Stimulated activated CD8-positive, alpha-beta memory T cell treated with anti-CD3 and anti-CD28 coated beads, Interleukin-15, amount 100 ng/mL, for 1 hour (primary cell): ENCODE measurements around the gene KLHL40.

Experiments used
- DNase-seq: peaks from one replicate; pipeline ENCODE4 v3.0.0-alpha.2; 2020; ENCODE audit warnings: low read depth

The KLHL40 gene, protein sequence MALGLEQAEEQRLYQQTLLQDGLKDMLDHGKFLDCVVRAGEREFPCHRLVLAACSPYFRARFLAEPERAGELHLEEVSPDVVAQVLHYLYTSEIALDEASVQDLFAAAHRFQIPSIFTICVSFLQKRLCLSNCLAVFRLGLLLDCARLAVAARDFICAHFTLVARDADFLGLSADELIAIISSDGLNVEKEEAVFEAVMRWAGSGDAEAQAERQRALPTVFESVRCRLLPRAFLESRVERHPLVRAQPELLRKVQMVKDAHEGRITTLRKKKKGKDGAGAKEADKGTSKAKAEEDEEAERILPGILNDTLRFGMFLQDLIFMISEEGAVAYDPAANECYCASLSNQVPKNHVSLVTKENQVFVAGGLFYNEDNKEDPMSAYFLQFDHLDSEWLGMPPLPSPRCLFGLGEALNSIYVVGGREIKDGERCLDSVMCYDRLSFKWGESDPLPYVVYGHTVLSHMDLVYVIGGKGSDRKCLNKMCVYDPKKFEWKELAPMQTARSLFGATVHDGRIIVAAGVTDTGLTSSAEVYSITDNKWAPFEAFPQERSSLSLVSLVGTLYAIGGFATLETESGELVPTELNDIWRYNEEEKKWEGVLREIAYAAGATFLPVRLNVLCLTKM

DNA sequence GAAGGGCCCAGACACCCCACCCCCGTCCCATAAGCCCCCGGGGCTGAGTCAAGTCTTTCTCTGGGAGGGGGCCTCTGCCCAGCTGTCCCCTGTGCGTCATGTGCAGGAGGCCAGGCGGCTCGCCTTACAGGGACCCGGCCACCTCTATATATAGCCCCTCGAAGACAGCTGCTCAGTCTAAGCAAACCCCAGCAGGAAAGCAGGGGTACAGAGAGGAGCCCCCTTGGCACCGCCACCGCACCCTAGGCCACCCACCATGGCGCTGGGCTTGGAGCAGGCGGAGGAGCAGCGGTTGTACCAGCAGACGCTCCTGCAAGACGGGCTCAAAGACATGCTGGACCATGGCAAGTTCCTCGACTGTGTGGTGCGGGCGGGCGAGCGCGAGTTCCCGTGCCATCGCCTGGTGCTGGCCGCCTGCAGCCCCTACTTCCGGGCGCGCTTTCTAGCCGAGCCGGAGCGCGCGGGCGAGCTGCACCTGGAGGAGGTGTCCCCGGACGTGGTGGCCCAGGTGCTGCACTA is at the start of gene KLHL40:
Gene KLHL40 (plus strand): TSS at position 175 of the 519 bp plus-strand sequence. CDS start 82 bp downstream, at position 257.
- no peak for DNase-seq

DNA sequence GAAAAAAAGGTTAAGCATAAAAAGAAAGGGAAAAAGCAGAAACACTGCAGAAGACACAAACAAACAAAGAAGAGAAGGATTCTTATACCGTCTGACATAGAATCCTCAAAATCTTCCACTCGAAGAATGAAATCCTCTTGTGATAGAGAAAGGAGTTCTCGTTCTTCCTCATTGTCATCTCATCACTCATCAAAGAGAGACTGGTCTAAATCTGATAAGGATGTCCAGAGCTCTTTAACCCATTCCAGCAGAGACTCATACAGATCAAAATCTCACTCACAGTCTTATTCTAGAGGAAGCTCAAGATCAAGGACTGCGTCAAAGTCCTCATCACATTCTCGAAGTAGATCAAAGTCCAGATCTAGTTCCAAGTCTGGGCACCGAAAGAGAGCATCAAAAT is 48.3 kb upstream of the KLHL40 start:
- DNase-seq, result no peak

DNA sequence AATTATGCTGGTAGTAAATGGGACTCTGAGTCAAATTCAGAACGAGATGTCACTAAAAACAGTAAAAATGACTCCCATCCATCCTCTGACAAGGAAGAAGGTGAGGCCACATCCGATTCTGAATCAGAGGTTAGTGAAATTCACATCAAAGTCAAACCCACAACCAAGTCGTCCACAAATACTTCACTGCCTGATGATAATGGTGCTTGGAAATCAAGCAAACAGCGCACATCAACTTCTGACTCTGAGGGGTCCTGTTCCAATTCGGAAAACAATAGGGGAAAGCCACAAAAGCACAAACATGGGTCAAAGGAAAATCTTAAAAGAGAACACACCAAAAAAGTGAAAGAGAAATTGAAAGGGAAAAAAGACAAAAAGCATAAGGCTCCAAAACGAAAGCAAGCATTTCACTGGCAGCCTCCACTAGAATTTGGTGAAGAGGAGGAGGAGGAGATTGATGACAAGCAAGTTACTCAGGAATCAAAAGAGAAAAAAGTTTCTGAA is 46.9 kb upstream of the KLHL40 start:
- no peak for DNase-seq

DNA sequence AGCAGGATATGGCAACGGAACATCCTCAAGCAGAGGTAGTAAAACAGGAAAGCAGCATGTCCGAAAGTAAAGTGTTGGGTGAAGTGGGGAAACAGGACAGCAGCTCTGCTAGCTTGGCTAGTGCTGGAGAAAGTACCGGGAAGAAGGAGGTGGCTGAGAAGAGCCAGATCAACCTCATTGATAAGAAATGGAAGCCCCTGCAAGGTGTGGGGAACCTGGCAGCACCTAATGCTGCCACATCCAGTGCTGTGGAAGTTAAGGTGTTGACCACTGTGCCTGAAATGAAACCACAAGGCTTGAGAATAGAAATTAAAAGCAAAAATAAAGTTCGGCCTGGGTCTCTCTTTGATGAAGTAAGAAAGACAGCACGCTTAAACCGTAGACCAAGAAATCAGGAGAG is 46.1 kb upstream of the KLHL40 start:
- DNase-seq, result no peak

DNA sequence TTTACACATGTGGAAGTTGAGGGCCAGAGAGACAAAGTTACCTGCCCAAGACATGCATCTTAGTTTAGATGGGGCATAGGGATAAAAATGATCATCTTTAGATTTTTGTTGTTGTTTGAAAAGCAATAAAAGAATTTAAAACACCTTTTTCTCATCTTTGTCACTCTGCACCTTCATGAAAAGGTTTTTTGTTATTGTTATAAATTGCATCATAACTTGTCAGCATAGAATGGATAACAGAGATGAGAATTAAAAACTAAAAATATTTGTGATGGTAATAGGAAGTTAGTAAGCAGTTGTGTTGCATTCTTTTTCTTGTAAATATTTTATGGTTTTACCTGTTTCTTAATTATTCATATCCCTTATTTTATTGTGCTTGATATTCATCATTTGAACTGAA is 45.2 kb upstream of the KLHL40 start:
- no peak for DNase-seq

DNA sequence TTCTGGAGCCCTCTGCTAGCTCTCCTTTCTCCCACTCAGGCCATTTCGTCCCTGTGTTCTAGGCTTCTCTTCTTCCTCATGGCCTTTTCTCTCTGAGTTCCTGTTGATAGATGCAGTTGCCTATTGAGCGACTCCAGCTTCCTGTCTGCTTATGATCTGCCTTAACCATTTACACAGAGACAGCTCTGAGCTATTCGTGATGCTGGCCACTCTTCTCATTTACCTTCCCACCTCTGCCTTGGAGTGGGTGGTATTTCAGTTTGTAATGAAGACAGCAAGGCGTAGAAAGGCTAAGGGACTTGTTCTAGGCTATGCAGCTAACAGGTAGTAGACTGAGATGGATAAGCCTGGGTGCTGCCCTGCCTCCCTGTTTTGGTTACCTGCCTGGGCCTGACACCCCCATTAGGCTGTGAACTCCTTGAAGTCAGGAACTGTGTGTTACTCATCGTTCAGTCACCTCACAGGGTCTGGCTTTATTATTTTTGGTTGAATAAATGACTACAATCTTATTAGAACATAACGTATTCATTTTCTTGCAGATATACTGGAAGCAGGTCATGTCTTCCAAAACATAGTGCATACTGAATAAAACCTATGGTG is 44.5 kb upstream of the KLHL40 start:
- DNase-seq, result no peak

DNA sequence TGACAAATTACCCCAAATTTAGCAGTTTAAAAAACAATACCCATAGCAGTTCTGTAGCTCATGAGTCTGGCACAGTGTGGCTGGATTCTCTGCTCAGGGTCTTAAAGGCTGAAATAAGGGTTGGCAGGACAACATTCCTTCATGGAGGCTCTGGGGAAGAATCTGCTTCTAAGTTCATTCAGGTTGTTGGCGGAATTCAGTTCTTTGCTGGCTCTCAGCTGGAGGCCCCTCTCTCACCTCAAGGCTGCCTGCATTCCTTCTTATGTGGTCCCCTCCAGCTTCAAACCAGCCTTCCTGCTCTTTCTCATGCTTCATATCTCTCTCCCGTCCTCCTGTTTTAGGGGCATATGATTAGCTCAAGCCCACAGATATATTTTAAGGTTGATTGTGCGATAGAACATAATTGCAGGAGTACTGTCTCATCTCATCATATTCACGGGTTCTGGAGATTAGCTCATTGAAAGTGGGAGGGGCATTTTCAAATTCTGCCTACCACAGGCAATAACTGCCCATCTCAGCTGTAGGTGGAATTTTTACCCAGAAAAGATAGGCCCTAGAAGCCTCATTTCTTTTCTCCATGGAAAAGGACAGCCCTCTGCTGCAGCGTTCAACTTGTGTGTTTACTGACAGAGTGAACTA is 37.4 kb upstream of the KLHL40 start:
- DNase-seq, result no peak

DNA sequence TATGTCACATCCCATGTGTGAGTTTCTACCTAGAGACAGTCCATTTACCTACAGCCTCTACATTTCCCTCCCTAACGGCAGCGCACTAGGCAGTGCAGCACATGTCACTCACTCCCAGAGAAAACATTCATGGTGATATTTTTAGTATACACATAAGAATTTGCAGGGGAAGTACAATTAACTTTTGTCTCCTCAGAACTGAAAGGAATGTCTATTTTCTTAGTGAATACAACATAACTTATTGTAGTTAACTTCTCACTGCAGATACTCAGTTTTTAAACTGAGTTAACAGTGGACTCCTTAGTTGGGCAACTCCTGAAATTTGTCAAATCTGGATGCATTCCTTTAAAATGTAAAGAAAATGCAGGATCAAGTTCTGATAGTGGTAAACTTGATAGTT is 36.3 kb upstream of the KLHL40 start:
- no peak for DNase-seq

DNA sequence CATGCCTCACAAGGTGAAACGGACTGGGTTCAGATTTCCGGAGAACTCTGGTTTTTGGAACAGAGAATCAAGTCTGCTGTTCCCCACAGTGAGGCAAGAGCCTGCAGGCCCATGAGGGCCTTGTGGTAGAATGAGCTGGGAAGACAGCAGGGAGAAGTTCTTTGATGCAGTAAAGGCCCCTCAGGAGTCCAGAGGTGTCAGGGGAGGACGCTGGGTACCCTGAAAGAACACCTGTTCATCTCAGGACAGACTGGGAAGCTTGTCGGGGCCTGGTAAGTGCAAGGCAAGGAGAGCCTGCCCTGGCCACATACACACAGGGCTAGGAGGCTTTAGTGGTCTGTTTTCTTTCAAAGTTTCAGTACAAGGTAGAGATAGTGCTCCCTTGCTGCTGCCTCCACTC is 35.6 kb upstream of the KLHL40 start:
- DNase-seq, result no peak

DNA sequence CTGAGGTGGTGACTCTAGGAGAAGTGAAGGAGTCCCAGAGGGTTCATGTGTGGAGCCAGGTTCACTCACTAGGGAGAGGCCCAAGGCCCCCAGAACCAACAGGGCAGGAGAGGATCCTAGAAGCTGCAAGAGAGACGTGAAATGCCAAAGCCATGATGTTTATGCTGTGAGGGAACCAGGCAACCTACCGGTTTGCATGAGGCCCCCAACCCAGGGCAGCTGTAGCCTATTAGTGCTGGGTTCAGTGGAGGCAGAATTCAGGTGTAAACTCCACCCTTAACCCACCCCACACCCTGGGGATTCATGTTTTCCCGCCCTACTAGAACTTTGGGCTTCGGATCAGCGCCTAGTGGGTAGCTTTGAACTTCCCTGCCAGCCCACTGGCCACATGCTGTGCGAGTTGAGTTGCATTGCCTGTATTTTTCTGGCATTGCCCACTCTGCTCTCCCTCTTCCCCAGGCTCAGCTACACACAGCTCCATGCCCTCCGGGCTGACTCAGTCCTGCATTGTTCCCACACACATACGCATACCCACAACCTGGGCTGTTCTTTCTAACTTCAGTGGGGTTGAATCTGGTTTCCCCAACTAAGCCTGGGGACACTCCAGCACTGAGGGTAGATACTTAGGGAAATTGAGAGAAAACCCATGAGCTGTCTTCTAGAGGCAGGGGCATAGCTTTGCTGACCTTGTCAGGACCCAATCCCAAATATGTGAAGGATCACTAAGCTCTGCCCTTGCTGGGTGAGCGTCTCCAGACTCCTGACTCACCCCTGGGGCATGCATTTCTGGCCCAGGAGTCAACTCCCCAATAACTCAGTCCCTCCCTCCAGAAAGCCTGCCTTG is 33.9 kb upstream of the KLHL40 start:
- no peak for DNase-seq

DNA sequence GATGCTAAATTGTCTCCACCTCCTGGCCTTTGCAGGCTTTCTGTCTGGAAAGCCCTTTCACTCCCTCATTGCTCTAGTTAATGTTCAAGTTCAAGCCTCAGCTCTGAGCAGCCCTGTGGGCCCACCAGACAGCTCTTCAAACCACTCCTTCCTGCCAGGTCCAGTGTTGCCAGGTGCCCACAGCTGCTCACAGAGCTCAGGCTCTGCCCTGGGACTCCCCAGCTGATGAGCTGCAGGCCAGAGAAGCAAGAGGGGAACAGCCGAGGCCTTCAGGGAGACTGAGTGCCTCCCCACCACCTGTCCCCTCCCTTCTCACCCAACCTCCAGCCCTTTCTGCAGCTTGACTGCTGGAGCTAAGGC is 33.1 kb upstream of the KLHL40 start:
- no peak for DNase-seq

DNA sequence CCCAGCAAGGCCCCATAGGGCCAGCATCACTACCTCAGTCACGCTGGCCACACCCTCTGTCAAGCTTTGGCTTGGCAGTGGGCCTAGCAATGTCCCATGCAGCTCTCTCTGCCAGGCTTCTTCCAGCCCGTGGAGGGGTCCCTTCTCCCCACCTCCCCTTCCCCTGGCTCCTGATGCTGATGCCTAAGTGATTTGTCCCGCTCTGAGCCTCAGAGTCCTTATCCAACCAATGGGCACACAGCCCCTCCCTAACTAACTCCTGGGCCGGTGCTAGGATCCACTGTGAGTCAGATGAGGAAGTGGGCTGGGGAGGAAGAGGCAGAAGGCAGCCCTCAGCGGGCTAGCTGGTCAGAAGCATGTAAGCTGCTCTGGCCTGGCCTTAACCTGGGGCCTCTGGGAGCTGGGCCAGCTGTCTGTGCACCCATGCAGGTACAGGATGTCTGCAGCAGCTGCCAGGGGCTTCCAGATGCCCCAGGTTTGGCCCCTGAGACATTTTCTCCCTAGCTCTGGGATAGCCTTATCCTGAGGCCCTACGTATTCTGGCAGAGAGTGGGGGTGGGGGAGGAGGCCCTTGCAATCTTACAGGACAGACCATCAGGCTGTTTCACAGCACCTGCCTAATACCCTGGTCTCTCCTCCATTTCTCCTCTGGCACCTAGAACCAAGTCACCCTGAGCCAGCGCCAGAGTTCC is 32.6 kb upstream of the KLHL40 start:
- no peak for DNase-seq

DNA sequence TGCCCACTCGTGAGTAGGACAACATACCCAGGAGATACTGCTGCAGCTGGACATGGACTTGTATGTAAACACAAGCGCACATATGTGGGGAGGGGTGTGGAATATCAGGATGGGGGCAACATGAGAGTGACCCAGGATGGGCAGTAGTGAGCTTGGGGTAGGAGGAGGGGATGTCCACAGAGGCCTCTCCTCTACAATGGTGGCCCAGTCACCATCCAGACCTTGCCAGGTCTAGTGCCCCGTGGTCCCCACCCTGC is 32.1 kb upstream of the KLHL40 start:
- DNase-seq, result no peak

DNA sequence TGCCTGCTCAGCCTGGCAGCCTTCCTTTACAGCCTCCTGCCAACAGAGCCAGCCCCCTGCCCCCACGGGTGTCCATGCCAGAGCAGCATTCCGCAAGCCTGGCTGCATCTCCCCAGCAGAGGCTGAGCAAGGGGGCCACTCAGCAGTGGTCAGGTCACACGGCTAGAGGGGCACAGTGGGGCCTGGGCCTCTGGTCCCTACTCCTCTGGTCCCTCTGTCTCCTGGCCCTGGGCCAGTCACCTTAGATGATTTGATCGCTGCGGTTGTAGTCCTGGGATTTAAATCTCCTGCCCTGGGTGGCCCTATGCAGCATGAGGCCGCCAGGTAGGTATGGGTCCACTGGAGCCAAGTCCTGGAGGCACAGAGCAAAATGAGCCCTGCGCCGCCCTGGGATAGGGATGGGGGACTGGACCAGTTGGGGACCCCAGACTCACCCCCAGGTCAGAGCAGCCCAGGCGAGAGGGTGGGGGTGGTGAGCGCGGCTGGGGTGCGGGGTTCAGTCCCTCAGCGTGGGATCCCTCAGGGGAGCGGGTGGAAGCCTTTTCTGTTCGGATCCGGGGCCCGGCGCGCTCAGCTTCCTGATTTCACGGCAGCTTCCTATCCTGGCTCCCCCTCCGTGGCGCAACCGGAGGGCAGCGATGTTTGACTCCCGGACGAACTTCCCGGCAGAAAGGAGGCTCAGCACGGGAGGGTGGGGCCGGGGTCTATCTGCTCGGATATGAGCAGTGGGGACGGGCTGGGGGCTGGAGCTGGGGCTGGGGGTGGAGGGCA is 31.6 kb upstream of the KLHL40 start, which contains the start of gene ZBTB47:
Gene ZBTB47 (plus strand): TSS at position 138 of the 771 bp plus-strand sequence. CDS start 4,659 bp downstream, outside the sequence.
- no peak for DNase-seq

DNA sequence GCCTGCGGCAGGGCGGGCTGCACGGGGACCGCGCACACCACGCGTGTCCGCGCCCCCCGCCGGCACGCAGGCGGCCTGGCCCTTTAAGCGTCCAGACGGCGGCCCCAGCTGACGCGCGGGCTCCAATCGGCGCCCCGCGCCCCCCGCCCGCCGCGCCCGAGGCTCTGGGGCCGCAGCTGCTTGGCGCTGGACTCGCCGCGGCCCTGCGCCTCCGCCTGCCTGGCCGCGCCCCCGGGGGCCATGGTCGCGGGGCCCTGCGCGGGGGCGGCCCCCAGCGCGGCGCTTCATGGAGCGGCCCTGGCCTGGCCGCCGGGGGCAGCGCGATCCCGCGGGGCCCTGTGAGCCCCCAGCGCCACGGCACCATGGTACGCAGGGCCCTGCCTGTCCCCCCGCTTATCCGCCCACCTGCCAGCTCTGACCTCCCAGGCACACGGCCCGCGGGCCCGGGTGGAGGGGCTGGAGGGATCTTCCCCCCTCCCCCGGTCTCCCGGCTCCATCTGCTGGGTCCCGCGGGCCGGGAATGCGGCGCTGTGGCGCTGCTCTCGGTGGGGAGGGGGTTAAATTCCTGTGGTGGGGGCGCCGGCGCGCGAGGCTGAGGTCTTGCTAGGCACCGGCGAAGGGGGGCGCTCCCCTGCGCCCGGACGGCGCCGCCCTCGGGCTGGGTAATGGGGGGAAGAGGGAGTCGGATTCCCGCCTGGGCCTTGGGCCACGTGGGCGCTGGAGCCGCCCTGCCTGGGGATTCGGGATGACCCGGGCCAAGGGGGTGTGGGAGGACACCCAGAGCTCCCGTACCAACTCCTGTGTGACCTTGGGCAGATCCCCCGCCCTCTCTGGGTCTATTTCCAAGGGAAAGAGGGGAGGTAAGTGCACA is 30.8 kb upstream of the KLHL40 start:
- no peak for DNase-seq

DNA sequence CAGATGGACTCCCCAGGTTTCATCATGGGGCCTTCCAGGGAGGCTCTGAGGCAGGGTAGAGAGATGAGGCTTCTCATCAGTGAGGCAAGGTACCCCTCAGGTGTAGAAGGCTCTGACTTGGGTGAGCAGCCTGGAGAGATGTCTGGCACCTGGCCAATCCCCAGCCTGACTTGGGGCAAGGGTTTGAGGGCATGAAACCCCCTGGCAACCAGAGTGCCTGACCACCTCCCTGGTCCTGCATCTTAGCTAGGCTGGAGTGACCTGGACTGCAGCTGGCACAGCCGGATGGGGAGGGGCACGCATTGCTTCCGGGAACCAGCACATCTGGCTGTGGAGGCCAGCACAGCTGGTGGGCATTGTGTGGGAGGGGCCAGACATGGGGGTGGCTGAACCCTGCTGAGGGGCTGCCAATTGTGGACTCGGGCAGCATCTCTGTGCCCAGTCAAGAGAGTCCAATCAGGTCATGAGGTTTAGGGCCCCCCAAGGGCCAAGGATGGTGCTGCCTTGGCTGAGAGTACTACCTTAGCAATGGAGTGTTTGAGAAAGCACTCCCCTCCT is 29.9 kb upstream of the KLHL40 start:
- DNase-seq, result no peak

DNA sequence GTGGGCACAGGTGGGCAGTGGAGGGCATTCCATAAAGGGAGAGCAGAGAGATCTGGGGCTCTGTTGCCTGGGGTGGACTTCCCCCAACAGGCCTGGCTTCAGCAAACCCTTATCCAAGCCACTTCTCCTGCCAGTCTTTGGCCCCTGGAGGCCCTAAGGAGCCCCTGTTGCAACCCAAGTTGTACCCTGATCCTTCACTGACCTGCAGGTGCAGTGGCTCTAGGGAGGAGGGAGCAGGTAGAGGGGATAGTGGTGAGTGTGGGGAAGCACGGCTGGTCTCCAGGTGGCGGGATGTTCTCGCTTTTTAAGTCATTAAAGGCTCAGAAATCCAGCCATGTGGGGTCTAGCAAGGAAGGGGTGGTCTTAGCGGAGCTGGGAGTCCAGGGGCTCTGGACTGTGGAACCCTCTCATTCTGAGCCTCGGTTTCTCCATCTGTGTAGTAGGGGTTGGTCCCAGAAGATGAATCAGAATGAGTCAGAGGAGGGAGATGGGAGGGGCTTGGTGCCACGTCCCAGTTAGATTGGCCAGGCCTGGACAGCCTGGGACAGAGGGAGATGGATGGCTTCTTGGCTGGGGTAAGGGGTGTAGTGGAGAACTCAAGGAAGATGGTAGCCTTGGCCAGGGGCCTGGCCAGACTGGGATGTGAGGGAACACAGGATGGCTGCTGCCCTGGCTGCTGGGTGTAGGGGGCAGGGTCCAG is 29.2 kb upstream of the KLHL40 start:
- DNase-seq, result no peak
